IMR-90 (cell line): Measurements from ENCODE around the gene PCSK5. TPM values are rescaled to one million over a fixed set of nuclear protein-coding genes. Genes with fewer than 3 reads are reported as not detected.

ENCODE experiments used
- ATAC-seq: fragments of 200-7000 bp; cut with Tn5 transposase; 2 replicates; pipeline ENCODE4 v1.9.1; 2020; ENCODE audit warnings: low read depth, mild to moderate bottlenecking, moderate library complexity
- BruUV-seq: library from RNA; stranded (reverse); fragments of 400-500 nt; replicated peaks from 2 replicates; lab custom pipeline; 2021; lab: Mats Ljungman, UMichigan
- CTCF ChIA-PET: fragments of 300-600 bp; formaldehyde crosslinking; extraction: SDS; loops from one replicate; lab custom pipeline; 2021; ENCODE audit warnings: antibody characterized with exemption; lab: Yijun Ruan, JAX
- POLR2A ChIA-PET: fragments of 300-600 bp; sonication (Branson Sonifier 250); formaldehyde crosslinking; loops from one replicate; lab custom pipeline; 2022; ENCODE audit warnings: antibody characterized with exemption; ENCODE audit not compliant: unreplicated experiment; lab: Charles Lee
- DNase-seq: peaks from one replicate; pipeline ENCODE4 v3.0.0; 2013
- H2AFZ ChIP-seq: replicated peaks from 2 replicates; pipeline ENCODE3; 2013; ENCODE audit warnings: low read length, mild to moderate bottlenecking; ENCODE audit not compliant: poor library complexity
- H2AK5ac ChIP-seq: 2 replicates; pipeline ENCODE4 v1.6.1; 2013; ENCODE audit warnings: low read depth, low read length, inconsistent platforms
- H2AK9ac ChIP-seq: replicated peaks from 2 replicates; pipeline ENCODE3; 2013; ENCODE audit warnings: mild to moderate bottlenecking, low read depth, low read length, moderate library complexity; ENCODE audit not compliant: poor library complexity
- H2BK120ac ChIP-seq: 2 replicates; pipeline ENCODE4 v1.6.1; 2013; ENCODE audit warnings: low read depth, low read length, inconsistent platforms
- H2BK15ac ChIP-seq: 3 replicates; pipeline ENCODE4 v1.6.1; 2013; ENCODE audit warnings: low read depth, low read length, inconsistent platforms
- H2BK20ac ChIP-seq: 2 replicates; pipeline ENCODE4 v1.6.1; 2013; ENCODE audit warnings: low read depth, mild to moderate bottlenecking, inconsistent platforms, low read length, moderate library complexity
- H2BK5ac ChIP-seq: 2 replicates; pipeline ENCODE4 v1.6.1; 2013; ENCODE audit warnings: mild to moderate bottlenecking, low read depth, low read length, inconsistent platforms; ENCODE audit not compliant: poor library complexity, severe bottlenecking
- H3K14ac ChIP-seq: replicated peaks from 2 replicates; pipeline ENCODE4 v1.6.1; 2013; ENCODE audit warnings: low read depth, low read length, inconsistent platforms
- H3K18ac ChIP-seq: 2 replicates; pipeline ENCODE4 v1.6.1; 2013; ENCODE audit warnings: low read depth, low read length, control low read depth
- H3K23ac ChIP-seq: 2 replicates; pipeline ENCODE4 v1.6.1; 2013; ENCODE audit warnings: low read depth, low read length, inconsistent platforms
- H3K27ac ChIP-seq: 2 replicates; pipeline ENCODE4 v1.5.1; 2013; ENCODE audit warnings: mild to moderate bottlenecking, control low read depth, low read length; ENCODE audit not compliant: insufficient read depth
- H3K27me3 ChIP-seq: 2 replicates; pipeline ENCODE4 v1.6.1; 2013; ENCODE audit warnings: low read length; ENCODE audit not compliant: control insufficient read depth, insufficient read depth
- H3K36me3 ChIP-seq: 2 replicates; pipeline ENCODE4 v1.6.1; 2013; ENCODE audit warnings: low read length, mixed read lengths; ENCODE audit not compliant: control insufficient read depth, insufficient read depth
- H3K4ac ChIP-seq: 2 replicates; pipeline ENCODE4 v1.6.1; 2013; ENCODE audit warnings: low read depth, low read length, inconsistent platforms
- H3K4me1 ChIP-seq: 2 replicates; pipeline ENCODE4 v1.6.1; 2013; ENCODE audit warnings: low read length, mixed read lengths; ENCODE audit not compliant: control insufficient read depth, insufficient read depth
- H3K4me2 ChIP-seq: 2 replicates; pipeline ENCODE4 v1.6.1; 2013; ENCODE audit warnings: low read depth, mild to moderate bottlenecking, control low read depth, low read length, moderate library complexity
- H3K4me3 ChIP-seq: 2 replicates; pipeline ENCODE4 v1.5.1; 2013; ENCODE audit warnings: low read depth, mild to moderate bottlenecking, control low read depth, low read length, moderate library complexity; ENCODE audit not compliant: insufficient read depth
- H3K56ac ChIP-seq: 2 replicates; pipeline ENCODE4 v1.6.1; 2013; ENCODE audit warnings: low read length, inconsistent platforms; ENCODE audit not compliant: insufficient read depth; ENCODE audit errors: extremely low read depth
- H3K79me1 ChIP-seq, 2 experiments: 2 replicates each; pipeline ENCODE4 v1.6.1; 2013; ENCODE audit warnings: low read length in 2 of 2, inconsistent platforms in 1 of 2, low read depth in 1 of 2
- H3K9ac ChIP-seq: 2 replicates; pipeline ENCODE4 v1.6.1; 2013; ENCODE audit warnings: low read depth, low read length, control low read depth
- H3K9me1 ChIP-seq: 2 replicates; pipeline ENCODE4 v1.6.1; 2013; ENCODE audit warnings: low read length, inconsistent platforms; ENCODE audit not compliant: insufficient read depth
- H3K9me3 ChIP-seq: 2 replicates; pipeline ENCODE4 v1.6.1; 2013; ENCODE audit warnings: low read length; ENCODE audit not compliant: control insufficient read depth, insufficient read depth
- H4K20me1 ChIP-seq: 2 replicates; pipeline ENCODE4 v1.6.1; 2013; ENCODE audit warnings: low read length, inconsistent platforms; ENCODE audit not compliant: insufficient read depth
- H4K5ac ChIP-seq: 2 replicates; pipeline ENCODE4 v1.6.1; 2013; ENCODE audit warnings: mild to moderate bottlenecking, low read depth, low read length, control low read depth
- H4K8ac ChIP-seq, 2 experiments: 2 replicates each; pipeline ENCODE4 v1.6.1; 2013; ENCODE audit warnings: low read depth in 2 of 2, low read length in 2 of 2, control low read depth in 1 of 2, inconsistent platforms in 1 of 2
- H4K91ac ChIP-seq: 2 replicates; pipeline ENCODE4 v1.6.1; 2013; ENCODE audit warnings: low read depth, low read length, inconsistent platforms; ENCODE audit not compliant: insufficient read depth
- CEBPB ChIP-seq: IDR thresholded peaks from 2 replicates; pipeline ENCODE4 v1.6.1; 2012; ENCODE audit warnings: low read depth, low read length, improper control_type of control experiment
- CTCF ChIP-seq: conservative IDR thresholded peaks from 2 replicates; pipeline ENCODE4 v1.5.1; 2012; ENCODE audit warnings: mild to moderate bottlenecking, low read depth, low read length, improper control_type of control experiment
- FOS ChIP-seq: fragments of 150-350 bp; IDR thresholded peaks from 2 replicates; pipeline ENCODE4 v1.6.1; 2016; ENCODE audit warnings: low read depth, low read length
- NFE2L2 ChIP-seq: fragments of 150-350 bp; IDR thresholded peaks from 2 replicates; pipeline ENCODE4 v1.6.1; 2016; ENCODE audit warnings: low read depth, mild to moderate bottlenecking, low read length
- POLR2A ChIP-seq: IDR thresholded peaks from 2 replicates; pipeline ENCODE4 v1.6.1; 2012; ENCODE audit warnings: mild to moderate bottlenecking, low read depth, low read length
- RAD21 ChIP-seq: IDR thresholded peaks from 2 replicates; pipeline ENCODE4 v1.6.1; 2012; ENCODE audit warnings: low read length, improper control_type of control experiment
- SMC3 ChIP-seq: fragments of 150-350 bp; IDR thresholded peaks from 2 replicates; pipeline ENCODE4 v1.6.1; 2016; ENCODE audit warnings: low read depth, mild to moderate bottlenecking, antibody characterized with exemption, low read length, moderate library complexity
- WGBS, 2 experiments: methylation state at CpG; one replicate each; pipeline versions ENCODE4 v1.1.5 to v1.1.7; 2013; ENCODE audit warnings: missing lambda C conversion rate in 2 of 2; ENCODE audit not compliant: insufficient read length in 1 of 2; ENCODE audit errors: extremely low coverage in 2 of 2; 5-methylcytosine and 5-hydroxymethylcytosine counted together
- dilution Hi-C: fragments of 300-500 bp; cut with HindIII; formaldehyde crosslinking; loops from one replicate; pipeline ENCODE4 v1.14.3; 2018; ENCODE audit warnings: low sequenced_read_pairs; ENCODE audit not compliant: unreplicated experiment
- in situ Hi-C: fragments of 300-500 bp; cut with MboI; formaldehyde crosslinking; loops from 3 replicates; pipeline ENCODE4 v1.14.3; 2019; ENCODE audit warnings: low sequenced_read_pairs, inconsistent platforms, mixed read lengths
- intact Hi-C: fragments of 100-400 bp; cut with micrococcal nuclease; formaldehyde crosslinking; loops from 2 replicates; pipeline ENCODE4 v1.10.0; 2022
- polyA plus RNA-seq, 3 experiments: library from polyadenylated mRNA; depleted of rRNA; stranded (reverse); fragments of >200 nt; gene quantifications; 2 replicates each; pipeline ENCODE4 v1.2.3, GENCODE V29; 2012; ENCODE audit warnings: low replicate concordance in 1 of 3
- total RNA-seq: library from RNA; depleted of rRNA; stranded (reverse); fragments of >200 nt; gene quantifications from 2 replicates; pipeline ENCODE4 v1.2.3, GENCODE V29; 2012

The PCSK5 gene
- total and polyA plus RNA-seq, 2 of the 4 experiments (the other 2 are of a cell fraction) = 1.5 to 3.0 TPM

- Histone ChIP-seq H2BK120ac (no peak overlapping the region), H3K36me3 (peaks cover 5% of the 10 kb centered on the region; the same call in 1 of the 2 replicates), H4K91ac (no peak overlapping the region), H3K9ac (no peak overlapping the region), H4K5ac (no peak overlapping the region), H3K9me1 (no peaks in the 10 kb centered on the region; the same call in 1 of the 2 replicates), H2BK5ac (no peak overlapping the region), H4K20me1 (no peaks in the 10 kb centered on the region), H3K9me3 (no peaks in the 10 kb centered on the region), H3K23ac (no peak overlapping the region), H2AK5ac (no peak overlapping the region), H3K79me1 (no peaks in the 10 kb centered on the region), H4K8ac (no peak overlapping the region), H2AFZ (no peak overlapping the region), H3K4me1 (no peaks in the 10 kb centered on the region), H2BK20ac (no peak overlapping the region), H3K4ac (no peak overlapping the region), H3K56ac (no peak overlapping the region), H3K4me3 (no peak overlapping the region), H3K27me3 (no peaks in the 10 kb centered on the region), H2AK9ac (no peak overlapping the region), H2BK15ac (no peak overlapping the region), H3K18ac (no peak overlapping the region), H3K27ac (no peak overlapping the region), H3K14ac (no peak overlapping the region), H3K4me2 (no peak overlapping the region)
- TF ChIP-seq NFE2L2 (no peak), POLR2A (no peak), CEBPB (no peak), RAD21 (no peak), CTCF (no peak), FOS (no peak), SMC3 (no peak)
- intact Hi-C loops (no loop called here), in situ Hi-C loops (no loop called here), dilution Hi-C loops (no loop called here)
- ChIA-PET CTCF (no interaction called here), POLR2A (no interaction called here)
- BruUV-seq = no TSS peak
- no peak for ATAC-seq
- no peak for DNase-seq
- WGBS, 2 experiments = 100% methylated on average over 4 of the region's 6 CpGs; no CpG with 5 or more reads in 1 of the 2 experiments
Measured at GRCh38 chr9:76026796-76027195, 136.3 kb downstream of the PCSK5 start.
